Measurements from ENCODE around the gene HERPUD1.
"Not testable (repeated sequence)": the region's sequence is repeated elsewhere in the genome, so short reads cannot be mapped to it uniquely, and the experiment has no call there.

HERPUD1 gene

GRCh38 chr16:56977823-56978430 is 46.0 kb downstream of the HERPUD1 start:
- no peak for DNase-seq (ENCODE audit: low read depth in 1 of 2, low spot score in 1 of 2)

- DNase-seq (ENCODE audit: low read depth in 1 of 2, low spot score in 1 of 2), result no peak
Observed at GRCh38 chr16:56980201-56980535, 48.2 kb downstream of the HERPUD1 start.

- no peak for DNase-seq (ENCODE audit: low read depth in 1 of 2, low spot score in 1 of 2)
Observed at GRCh38 chr16:56980792-56981724, 49.1 kb downstream of the HERPUD1 start.

DNA sequence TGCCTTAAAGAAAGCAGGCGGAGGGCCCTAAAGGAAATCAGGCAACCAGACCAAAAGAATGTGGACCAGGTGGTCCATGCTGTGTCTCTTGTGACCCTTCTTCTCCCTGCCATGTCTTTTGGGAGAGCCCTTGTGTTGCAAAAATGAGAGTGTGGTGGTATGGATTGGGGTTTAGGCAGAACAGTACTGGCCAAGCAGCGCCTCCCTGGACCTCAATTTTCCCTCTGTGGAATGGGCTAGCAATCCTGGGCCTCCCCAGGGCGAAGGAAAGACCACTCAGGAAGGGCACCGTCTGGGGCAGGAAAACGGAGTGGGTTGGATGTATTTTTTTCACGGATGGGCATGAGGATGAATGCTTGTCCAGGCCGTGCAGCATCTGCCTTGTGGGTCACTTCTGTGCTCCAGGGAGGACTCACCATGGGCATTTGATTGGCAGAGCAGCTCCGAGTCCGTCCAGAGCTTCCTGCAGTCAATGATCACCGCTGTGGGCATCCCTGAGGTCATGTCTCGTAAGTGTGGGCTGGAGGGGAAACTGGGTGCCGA is 49.9 kb downstream of the HERPUD1 start:
- DNase-seq (ENCODE audit: low read depth in 1 of 2, low spot score in 1 of 2), result no peak

DNA sequence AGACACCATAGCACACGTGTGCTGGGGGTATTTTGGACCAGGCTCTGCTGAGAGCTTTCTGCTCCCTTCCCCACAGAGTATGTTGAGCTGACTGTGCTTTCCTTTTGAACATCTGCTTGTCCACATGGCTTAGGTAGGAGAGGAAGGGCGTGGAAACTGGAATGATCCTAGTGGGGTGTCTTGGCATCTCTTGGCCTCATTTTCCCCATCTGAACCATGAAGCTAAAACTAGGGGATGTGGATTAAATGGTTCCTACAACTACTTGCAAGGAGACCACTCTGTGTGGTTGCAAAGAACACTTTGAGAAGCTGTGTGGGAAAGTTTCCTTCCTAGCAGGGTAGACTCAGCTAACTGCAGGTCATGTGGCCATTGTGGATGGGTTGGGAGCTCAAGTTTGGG is 50.8 kb downstream of the HERPUD1 start:
- no peak for DNase-seq (ENCODE audit: low read depth in 1 of 2, low spot score in 1 of 2)

- DNase-seq (ENCODE audit: low read depth in 1 of 2, low spot score in 1 of 2), result no peak
Observed at GRCh38 chr16:56983211-56983751, 51.3 kb downstream of the HERPUD1 start.

- DNase-seq (ENCODE audit: low read depth in 1 of 2, low spot score in 1 of 2), result no peak
Observed at GRCh38 chr16:56984639-56985038, 52.7 kb downstream of the HERPUD1 start.

DNA sequence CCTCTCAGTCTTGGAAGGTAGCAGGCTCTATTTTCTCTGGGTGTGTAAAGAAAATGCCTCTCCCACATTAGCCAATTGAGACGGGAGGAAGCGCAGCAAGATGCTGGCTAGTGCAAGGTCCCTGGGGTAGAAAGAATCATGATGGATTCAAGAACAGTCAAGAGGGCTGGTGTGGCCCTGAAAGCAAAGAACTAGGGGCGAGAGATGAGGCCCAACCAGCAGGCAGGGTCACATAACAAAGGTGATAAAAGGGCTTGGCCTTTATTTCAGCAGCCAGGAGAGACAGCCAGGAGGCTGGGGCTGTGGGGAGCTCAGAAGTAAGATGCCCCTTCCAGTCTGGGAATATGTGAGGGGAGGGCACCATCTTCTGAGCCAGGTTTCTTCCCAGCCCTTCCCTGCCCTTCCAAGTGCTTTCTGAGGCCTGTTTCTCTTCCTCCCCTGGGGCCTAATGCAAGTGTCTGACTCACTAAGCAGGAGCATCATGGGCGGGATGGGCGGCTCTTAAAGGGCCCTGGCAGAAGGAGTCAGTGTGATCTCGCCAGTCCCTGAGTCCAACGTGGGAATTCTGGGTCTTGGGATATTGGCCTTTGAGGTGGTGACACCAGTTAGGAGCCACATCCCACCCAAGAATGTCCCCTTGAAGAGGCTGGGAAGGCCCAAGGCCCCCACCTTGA is 53.5 kb downstream of the HERPUD1 start:
- DNase-seq (ENCODE audit: low read depth in 1 of 2, low spot score in 1 of 2), result no peak

DNA sequence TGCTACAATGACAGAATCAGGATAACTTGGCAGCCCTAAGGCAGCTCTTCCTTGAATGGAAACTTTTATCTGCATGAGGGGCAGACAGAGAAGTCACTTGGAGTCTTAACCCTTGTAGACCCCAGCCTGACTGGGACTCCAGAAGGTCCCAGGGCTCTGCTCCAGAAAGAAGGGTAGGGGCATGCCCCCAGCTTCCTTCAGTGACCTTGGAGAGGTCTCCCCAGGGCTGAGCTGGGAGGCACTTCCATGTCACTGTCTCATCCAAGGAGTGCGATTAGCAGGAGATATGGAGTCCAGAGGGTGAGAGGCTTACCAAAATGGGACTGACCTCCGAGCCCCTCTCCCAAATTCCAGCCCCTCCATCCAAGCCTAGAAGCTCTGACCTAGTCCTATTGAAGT is 54.0 kb downstream of the HERPUD1 start:
- DNase-seq (ENCODE audit: low read depth in 1 of 2, low spot score in 1 of 2), result no peak

DNA sequence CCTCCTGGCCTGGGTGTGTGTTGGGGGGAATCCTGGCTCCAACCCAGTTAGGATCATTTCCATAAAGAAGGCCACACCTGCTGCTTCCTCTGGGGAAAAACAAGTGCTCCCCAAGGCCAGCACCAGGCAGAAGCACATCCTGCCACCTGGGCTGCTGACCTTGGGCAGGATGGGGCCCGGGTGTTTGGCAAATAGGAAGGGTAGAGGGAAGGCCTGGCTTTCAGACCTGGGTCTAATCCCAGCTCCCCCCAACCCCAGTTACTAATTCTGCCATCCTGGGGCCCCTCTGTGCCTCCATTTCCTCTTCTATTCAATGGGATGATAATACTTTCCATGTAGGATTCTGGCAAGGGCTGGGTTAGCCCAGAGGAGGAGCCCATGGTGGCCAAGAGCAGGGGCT is 54.4 kb downstream of the HERPUD1 start:
- no peak for DNase-seq (ENCODE audit: low read depth in 1 of 2, low spot score in 1 of 2)

DNA sequence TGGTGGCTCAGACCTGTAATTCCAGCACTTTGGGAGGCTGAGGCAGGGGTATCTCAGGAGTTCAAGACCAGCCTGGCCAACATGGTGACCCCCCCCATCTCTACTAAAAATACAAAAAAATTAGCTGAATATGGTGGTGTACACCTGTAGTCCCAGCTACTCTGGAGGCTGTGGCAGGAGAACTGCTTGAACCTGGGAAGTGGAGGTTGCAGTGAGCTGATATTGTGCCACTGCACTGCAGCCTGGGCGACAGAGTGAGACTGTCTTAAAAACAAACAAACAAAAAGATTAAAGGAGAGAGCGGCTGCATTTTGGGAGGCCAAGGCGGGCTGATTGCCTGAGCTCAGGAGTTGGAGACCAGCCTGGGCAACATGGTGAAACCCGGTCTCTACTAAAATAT is 55.0 kb downstream of the HERPUD1 start:
- DNase-seq (ENCODE audit: low read depth in 1 of 2, low spot score in 1 of 2), result not testable (repeated sequence)

DNA sequence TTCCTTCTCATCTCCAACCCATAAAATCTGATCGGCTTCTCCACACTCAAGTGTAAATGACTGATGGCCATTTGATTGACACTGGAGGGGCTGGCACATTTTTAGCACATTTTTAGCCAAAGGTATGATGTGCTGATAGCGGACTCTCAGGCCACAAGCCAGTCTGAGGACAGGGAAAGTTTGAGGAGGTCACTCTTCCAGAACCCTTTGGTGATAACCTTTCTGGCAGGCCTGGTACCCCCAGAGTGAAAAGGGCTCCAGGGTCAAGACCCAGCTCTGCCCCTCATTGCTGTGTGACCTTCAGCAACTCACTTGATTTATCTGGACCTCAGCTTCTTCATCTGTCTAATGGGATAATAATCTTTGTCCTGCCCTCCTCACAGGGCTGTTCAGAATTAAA is 55.8 kb downstream of the HERPUD1 start:
- DNase-seq (ENCODE audit: low read depth in 1 of 2, low spot score in 1 of 2), result no peak

- no peak for DNase-seq (ENCODE audit: low read depth in 1 of 2, low spot score in 1 of 2)
Observed at GRCh38 chr16:56988161-56988947, 56.4 kb downstream of the HERPUD1 start.

DNA sequence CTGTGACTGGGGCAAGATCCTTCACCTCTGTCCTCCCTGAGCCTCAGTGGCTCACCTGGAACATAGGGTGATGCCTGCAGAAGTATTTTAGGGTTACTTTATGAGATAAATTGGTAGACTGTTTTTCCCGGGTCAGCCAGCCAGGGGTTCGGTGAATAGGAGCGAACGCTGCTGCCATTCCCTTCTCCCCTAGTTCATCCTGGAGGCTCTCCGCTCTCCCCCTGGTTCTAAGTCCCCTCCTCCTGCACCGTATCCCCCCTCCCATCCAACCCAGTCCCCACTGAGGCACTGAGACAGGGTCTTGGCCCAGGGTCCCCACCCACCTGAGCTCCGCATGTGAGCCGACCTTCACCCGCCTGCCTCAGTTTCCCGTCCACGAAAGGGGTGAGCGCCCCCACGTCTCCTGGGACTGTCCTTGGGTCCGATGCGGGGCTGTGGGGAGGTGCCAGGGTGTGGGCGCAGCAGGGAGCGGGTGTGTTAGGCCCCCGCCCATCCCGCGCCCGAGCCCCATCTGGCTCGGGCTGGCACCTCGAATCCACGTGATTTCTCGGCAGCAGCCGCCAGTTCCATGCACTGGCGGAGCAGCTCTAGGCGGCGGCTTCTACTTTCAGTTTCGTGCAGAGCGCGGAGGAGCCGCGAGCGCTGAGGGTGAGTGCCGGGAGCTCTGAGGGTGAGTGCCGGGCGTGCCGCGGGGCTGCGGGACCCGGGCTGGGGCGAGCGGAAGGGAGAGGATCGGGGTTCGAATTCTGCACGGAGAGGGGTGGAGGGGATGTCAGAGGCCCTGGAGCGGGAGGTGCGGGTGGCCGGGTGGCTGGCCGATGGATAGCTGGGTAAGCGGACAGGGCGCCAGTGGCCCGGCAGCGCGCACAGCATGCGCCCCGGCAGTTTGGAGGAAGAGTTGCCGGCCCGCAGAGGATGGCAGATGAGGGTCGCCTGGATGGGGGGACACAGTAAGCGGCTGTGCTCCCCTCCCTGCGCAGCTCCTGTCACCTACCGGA is 57.3 kb downstream of the HERPUD1 start, which contains the start of gene NLRC5:
Gene NLRC5 (plus strand): TSS at position 610 of the 998 bp plus-strand sequence. CDS start 31,156 bp downstream, outside the sequence.
- DNase-seq (ENCODE audit: low read depth in 1 of 2, low spot score in 1 of 2), result peak; percentile 81 to 91

GRCh38 chr16:56989988-56990387 is 58.0 kb downstream of the HERPUD1 start:
- DNase-seq (ENCODE audit: low read depth in 1 of 2, low spot score in 1 of 2), result no peak

DNA sequence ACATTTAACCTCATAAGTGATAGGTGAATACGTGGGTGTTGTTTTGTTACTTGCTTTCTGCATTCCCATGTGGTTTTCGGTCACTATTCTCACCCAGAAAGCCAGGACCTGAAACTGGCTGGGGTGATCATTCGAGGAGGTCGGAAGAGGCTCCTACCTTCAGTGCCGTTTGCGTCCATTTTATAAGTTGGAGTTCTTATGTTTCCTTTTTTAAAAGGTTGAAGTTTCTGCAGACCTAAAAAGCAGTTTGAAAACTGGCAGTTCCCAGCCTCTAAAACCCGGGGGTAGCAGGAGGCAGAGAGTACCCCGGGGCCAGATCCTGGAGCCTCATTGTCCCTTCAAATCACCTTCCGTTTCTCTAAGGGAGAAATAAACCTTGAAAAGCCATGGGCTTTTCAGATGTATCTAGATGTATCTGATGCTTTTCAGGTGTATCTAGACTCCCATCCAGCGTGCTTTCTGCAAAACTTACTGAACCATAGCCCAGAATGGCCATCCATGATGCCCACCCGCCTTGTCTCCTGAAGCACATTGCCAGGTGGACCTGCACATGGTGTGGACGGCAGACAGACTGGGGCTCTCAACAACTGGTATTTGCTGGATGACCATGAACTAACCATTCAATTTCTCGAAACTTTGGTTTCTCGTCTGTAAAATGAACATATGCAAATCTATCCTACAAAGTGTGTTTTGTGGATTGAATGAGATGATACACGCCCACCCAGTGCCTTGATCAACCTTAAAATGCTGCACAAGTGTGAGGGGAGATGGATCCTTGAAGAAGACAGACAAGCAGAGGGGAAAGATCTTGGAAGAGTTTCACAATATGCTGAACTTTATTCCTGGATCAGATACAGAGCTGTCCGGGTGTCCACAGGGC is 58.7 kb downstream of the HERPUD1 start:
- no peak for DNase-seq (ENCODE audit: low read depth in 1 of 2, low spot score in 1 of 2)

DNA sequence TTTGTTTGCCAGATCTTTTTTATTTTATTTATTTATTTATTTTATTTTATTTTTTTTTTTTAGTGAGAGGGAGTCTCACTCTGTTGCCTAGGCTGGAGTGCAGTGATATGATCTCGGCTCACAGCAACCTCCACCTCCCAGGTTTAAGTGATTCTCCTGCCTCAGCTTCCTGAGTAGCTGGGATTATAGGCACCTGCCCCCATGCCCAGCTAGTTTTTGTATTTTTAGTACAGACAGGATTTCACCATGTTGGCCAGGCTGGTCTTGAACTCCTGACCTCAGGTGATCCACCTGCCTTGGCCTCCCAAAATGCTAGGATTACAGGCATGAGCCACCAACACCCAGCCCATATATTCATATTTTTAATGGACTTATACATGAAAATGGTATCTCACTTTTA is 60.5 kb downstream of the HERPUD1 start:
- not testable (repeated sequence) for DNase-seq (ENCODE audit: low read depth in 1 of 2, low spot score in 1 of 2)

- DNase-seq (ENCODE audit: low read depth in 1 of 2, low spot score in 1 of 2), result no peak
Observed at GRCh38 chr16:56993204-56993603, 61.3 kb downstream of the HERPUD1 start.

Measured in stimulated activated CD4-positive, alpha-beta T cell treated with anti-CD3 and anti-CD28 coated beads, Interleukin-15, amount 100 ng/mL, for 1 hour (primary cell).